GM10248 (cell line): Measurements from ENCODE around the gene MEMO1.
"Not testable (repeated sequence)": the region's sequence is repeated elsewhere in the genome, so short reads cannot be mapped to it uniquely, and the experiment has no call there.

Experiments
- CTCF ChIA-PET: fragments of 300-600 bp; sonication (Branson Sonifier 250); formaldehyde crosslinking; extraction: SDS; loops from one replicate; lab custom pipeline; 2021; ENCODE audit warnings: antibody characterized with exemption; lab: Yijun Ruan, JAX
- POLR2A ChIA-PET: fragments of 350-650 bp; sonication (Branson Sonifier 250); formaldehyde crosslinking; extraction: SDS; loops from one replicate; lab custom pipeline; 2020; ENCODE audit warnings: antibody characterized with exemption; lab: Yijun Ruan, JAX
- DNase-seq: peaks from one replicate; pipeline ENCODE4 v3.0.0; 2012; ENCODE audit errors: extremely low spot score
- TF ChIP-seq, protein P1 (sequence below): IDR thresholded peaks from 2 replicates; pipeline ENCODE4 v1.5.1; 2012; ENCODE audit warnings: mild to moderate bottlenecking, low read depth; ENCODE audit errors: extremely low read depth, missing control alignments, control extremely low read depth

MEMO1 gene

DNA sequence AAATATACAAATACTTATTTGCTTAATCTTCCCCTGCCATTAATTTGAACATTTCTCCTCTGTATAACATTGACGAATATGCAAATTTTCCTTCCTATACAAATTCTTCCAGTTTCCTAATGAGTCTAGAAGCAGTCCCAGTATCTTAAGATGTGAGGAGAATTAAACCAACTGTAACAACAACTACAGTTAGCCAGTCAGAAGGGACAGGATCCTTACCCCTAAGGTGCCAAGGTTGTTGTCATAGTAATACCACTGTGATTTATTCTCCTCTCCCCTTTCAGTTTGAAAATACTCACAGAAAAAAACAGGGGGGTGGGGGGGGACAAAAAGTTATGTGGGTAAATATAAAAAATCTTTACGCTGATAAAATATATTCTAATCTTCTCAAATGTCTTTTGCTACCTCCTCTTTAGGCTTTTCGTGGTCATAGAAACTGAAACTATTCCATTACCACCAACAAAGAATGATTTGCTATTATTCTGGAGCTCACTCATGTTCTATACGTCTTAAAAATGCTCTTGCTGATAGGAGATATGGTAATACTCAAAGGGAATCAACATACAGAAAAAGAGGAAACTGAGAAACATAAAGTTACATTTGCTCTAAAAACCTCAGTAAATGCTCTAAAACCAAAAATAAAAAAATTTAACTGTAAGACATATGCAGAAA is 107.6 kb downstream of the MEMO1 start:
- ChIA-PET CTCF (interaction anchor here (1.4 kb wide), 1 partner anchor 44 kb away, joined by 3 read pairs; no protein-coding TSS in a partner anchor), POLR2A (no interaction called here)
- TF ChIP-seq, protein P1, sequence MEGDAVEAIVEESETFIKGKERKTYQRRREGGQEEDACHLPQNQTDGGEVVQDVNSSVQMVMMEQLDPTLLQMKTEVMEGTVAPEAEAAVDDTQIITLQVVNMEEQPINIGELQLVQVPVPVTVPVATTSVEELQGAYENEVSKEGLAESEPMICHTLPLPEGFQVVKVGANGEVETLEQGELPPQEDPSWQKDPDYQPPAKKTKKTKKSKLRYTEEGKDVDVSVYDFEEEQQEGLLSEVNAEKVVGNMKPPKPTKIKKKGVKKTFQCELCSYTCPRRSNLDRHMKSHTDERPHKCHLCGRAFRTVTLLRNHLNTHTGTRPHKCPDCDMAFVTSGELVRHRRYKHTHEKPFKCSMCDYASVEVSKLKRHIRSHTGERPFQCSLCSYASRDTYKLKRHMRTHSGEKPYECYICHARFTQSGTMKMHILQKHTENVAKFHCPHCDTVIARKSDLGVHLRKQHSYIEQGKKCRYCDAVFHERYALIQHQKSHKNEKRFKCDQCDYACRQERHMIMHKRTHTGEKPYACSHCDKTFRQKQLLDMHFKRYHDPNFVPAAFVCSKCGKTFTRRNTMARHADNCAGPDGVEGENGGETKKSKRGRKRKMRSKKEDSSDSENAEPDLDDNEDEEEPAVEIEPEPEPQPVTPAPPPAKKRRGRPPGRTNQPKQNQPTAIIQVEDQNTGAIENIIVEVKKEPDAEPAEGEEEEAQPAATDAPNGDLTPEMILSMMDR = no peak

DNA sequence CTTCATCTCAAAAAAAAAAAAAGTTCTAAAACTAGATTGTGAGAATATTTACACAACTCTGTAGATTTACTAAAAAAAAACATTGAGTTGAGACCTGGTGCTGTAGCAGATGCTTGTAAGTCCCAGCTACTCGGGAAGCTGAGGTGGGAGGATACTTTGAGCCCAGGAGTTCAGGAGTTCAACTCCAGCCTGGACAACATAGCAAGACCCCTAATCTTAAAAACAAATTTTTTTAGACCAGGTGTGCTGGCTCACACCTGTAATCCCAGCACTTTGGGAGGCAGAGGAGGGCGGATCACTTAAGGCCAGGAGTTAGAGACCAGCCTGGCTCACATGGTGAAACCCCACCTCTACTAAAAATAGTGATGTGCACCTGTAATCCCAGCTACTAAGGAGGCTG is 108.9 kb downstream of the MEMO1 start:
- TF ChIP-seq, protein P1 = no peak
- ChIA-PET POLR2A (no interaction called here), CTCF (interaction anchor here (1.1 kb wide), 1 partner anchor 13 kb away, joined by 3 read pairs; no protein-coding TSS in a partner anchor)
- DNase-seq = no peak

More for the DNA sequence above, 107.6 kb downstream of the MEMO1 start:
- DNase-seq = no peak

DNA sequence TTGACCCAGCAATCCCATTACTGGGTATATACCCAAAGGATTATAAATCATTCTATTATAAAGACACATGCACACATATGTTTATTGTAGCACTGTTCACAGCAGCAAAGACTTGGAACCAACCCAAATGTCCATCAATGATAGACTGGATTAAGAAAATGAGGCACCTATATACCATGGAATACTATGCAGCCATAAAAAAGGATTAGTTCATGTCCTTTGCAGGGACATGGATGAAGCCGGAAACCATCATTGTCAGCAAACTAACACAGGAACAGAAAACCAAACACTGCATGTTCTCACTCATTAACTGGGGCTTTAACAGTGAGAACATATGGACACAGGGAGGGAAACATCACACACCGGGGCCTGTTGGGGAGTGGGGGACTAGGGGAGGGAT is 110.7 kb downstream of the MEMO1 start:
- ChIA-PET POLR2A (interaction anchor here (0.6 kb wide), 1 partner anchor 1641 kb away, joined by 4 read pairs; no protein-coding TSS in a partner anchor), CTCF (interaction anchor here (1.6 kb wide), 1 partner anchor 105 kb away, joined by 4 read pairs; no protein-coding TSS in a partner anchor)

DNA sequence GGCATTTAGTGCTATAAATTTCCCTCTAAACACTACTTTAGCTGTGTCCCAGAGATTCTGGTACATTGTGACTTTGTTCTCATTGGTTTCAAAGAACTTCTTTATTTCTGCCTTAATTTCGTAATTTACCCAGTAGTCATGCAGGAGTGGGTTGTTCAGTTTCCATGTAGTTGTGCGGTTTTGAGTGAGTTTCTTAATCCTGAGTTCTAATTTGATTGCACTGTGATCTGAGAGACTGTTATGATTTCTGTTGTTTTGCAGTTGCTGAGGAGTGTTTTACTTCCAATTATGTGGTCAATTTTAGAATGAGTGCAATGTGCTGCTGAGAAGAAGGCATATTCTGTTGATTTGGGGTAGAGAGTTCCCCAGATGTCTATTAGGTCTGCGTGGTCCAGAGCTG is 112.5 kb downstream of the MEMO1 start:
- POLR2A ChIA-PET, DNase-seq: not testable (repeated sequence)
- CTCF ChIA-PET = interaction anchor here (1.6 kb wide), 1 partner anchor 106 kb away, joined by 4 read pairs; no protein-coding TSS in a partner anchor

More for the DNA sequence above, 110.7 kb downstream of the MEMO1 start:
- not testable (repeated sequence) for DNase-seq

DNA sequence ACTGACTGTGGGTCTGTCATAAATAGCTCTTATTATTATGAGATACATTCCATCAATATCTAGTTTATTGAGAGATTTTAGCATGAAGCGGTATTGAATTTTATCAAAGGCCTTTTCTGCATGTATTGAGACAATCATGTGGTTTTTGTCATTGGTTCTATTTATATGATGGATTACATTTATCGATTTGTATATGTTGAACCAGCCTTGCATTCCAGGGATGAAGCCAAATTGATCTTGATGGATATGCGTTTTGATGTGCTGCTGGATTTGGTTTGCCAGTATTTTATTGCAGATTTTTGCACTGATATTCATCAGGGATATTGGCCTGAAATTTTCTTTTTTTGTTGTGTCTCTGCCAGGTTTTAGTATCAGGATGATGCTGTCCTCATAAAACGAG is 113.5 kb downstream of the MEMO1 start:
- DNase-seq, POLR2A ChIA-PET: not testable (repeated sequence)
- CTCF ChIA-PET = interaction anchor here (0.9 kb wide), 1 partner anchor 16 kb away, joined by 4 read pairs; no protein-coding TSS in a partner anchor

DNA sequence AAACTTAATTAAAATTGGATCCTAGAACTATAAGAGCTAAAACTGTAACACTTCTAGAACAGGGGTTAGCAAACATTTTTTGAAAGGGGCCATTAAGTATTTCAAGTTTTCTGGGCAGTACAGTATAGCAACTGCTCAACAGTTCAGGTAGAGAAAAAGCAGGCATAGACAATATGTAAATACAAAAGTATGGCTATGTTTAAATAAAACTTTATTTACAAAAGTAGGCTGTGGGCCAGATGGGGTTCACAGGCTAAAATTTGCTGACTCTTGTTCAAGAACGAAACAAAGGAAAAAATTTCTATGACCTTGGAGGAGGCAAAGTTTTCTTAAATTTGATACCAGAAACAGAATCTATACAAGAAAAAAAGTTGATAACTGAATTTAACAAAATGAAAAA is 114.5 kb downstream of the MEMO1 start:
- POLR2A ChIA-PET = no interaction called here
- CTCF ChIA-PET = interaction anchor here (0.9 kb wide), 1 partner anchor 15 kb away, joined by 4 read pairs; no protein-coding TSS in a partner anchor
- TF ChIP-seq, protein P1 = no peak

DNA sequence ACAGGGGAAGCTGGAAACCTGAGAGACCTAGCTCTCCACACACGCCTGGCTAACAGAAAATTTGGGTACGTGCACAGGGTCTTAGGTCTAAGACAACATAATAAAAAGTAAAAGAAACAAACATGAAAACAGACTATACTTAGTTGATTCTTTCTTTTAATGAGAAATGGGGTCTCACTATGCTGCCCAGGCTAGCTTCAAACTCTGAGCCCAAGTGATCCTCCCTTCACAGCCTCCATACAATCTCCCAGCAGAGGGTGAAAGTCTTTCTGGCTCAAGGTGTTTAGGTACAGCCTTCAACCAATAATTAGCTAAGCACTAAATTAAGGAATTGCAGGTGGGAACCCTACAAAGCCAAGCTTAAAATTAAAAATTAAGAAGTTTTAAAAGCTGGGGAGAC is 116.2 kb downstream of the MEMO1 start:
- ChIA-PET POLR2A (no interaction called here), CTCF (interaction anchor here (1.7 to 2.0 kb wide), 2 partner anchors 12 to 14 kb away, joined by 4 to 5 read pairs; no protein-coding TSS in a partner anchor)
- TF ChIP-seq, protein P1 = no peak
- no peak for DNase-seq

More for the DNA sequence above, 114.5 kb downstream of the MEMO1 start:
- DNase-seq = no peak

DNA sequence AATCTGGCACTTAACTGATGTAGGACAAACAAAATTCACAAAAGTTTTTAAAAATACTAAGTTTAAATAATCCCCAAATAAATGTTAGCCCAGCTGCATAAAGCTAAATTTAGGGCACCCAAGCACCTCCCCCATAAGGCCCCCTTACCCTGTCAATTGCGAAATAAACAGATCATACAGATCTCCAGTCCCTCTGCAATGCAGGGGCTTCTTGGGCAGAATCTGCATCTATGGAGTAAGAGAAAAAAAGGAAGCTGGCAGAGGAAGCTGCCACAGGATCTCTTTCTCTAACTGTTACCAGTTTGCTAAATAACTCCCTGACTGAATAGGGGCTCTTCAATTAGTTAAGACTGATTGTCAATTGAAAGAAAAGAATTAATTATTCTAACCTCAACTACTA is 117.7 kb downstream of the MEMO1 start:
- ChIA-PET CTCF (interaction anchor here (1.2 to 2.0 kb wide), 2 partner anchors 9 to 13 kb away, joined by 3 to 4 read pairs; no protein-coding TSS in a partner anchor), POLR2A (no interaction called here)
- DNase-seq = no peak
- TF ChIP-seq, protein P1 = no peak
